GM18511 (cell line): Measurements from ENCODE around the gene TMEM258.

Experiments used
- ATAC-seq: cut with Tn5 transposase; IDR thresholded peaks from one replicate; pipeline ENCODE4 v1.9.1; 2021; ENCODE audit warnings: mild to moderate bottlenecking, moderate library complexity; ENCODE audit not compliant: unreplicated experiment

The TMEM258 gene

DNA sequence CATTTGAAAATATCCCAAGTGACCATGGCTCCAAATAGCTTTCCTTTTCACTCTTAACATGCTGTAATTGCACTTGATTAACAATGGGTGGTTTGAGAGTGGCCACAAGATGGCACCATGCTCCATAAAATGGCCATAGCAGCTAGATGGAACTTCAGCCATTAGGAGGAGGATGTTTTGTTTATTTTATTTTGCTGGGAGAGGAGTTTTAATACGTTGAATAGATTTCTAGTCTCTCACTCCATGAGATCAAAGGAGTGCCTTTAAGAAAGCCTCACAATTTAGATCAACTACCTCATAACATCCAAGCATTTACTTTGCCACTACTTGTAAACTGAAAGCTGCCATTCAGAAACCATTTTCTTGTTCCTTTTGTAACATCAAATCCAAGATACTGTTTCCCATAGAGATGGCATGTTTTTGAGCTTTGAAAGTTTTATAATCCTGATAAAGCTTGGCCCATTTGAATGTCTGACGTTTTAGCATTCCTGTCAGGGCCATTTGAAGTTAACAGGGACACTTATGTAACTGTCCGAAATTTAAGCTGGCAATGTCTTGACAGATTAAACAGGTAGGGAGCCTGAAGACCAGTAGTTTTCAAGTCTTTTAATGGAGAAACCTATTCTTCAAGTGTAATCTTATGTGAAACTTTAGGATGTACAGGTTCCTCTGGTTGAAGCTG lies 5.0 kb upstream of the TMEM258 start:
- ATAC-seq, result no peak

GRCh38 chr11:61795876-61796526 lies 3.6 kb upstream of the TMEM258 start:
- ATAC-seq, result no peak

DNA sequence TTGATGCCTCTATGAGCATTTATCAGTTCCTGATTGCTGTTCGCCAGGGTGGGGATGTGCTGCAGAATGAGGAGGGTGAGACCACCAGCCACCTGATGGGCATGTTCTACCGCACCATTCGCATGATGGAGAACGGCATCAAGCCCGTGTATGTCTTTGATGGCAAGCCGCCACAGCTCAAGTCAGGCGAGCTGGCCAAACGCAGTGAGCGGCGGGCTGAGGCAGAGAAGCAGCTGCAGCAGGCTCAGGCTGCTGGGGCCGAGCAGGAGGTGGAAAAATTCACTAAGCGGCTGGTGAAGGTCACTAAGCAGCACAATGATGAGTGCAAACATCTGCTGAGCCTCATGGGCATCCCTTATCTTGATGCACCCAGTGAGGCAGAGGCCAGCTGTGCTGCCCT lies 3.1 kb upstream of the TMEM258 start:
- no peak for ATAC-seq

GRCh38 chr11:61794579-61794978 lies 2.2 kb upstream of the TMEM258 start:
- ATAC-seq, result no peak

GRCh38 chr11:61793829-61794204 lies 1.4 kb upstream of the TMEM258 start:
- no peak for ATAC-seq

DNA sequence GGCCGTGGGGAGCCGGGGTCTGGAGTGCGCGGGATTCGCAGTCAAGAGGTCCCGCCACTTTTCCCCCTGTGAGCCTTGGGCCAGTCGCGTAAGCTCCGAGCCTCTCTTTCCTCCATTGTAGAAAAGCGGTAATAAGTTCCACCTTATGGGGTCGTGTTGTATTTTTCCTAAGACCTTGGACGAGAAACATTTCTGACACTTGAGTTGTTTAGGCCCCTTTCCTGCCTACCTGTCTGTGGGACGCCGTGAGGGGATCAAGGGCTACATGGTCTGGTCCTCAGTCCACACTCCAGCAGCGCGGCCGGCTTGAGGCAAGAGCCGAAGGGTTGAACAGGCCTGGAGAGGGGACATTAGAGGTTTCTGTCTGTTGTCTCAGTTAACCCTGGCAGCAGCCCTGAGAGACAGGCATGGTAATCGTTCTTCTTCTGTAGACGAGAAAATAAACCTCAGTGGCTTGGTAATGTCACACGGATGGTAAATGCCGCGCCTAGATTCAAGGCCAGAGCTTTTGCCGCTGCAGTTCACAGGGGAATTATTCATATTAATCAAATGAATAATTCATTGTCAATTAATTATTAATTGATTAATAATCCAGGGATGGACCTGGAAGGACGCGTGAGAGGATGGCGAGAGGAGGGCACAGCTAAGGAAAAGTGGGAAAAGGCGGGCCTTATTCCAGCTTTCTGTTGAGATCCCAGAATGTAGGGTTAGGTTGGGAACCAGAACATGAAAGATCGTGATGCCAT lies 857 bp upstream of the TMEM258 start:
- ATAC-seq, result peak; percentile 22

DNA sequence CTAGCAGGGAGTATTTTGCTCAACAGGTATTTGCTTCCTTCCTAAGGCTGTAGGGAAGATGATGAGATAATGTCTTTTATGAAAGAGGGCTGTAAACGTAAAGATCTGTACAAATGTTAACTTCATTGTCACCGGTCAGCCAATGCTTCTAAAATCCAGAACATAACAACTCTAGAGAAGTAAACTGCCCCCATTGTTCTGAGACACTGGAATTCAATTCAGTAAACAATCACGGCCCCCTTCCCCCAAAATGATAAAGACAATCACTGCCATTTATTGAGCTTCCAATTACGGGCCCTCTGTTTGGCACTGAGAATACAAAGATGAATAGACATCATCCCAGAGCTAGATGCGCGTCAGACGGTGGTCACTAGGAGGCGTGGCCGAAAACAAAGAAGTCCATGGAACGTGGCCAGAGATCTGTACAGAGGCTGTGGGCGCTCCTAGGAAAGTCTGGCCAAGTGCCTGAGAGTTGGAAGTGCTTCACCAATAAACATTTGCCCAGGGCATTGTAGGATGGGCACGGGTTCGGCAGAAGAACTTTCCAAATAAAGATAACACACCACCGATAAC lies 576 bp downstream of the TMEM258 start:
- ATAC-seq, result peak; percentile 32

DNA sequence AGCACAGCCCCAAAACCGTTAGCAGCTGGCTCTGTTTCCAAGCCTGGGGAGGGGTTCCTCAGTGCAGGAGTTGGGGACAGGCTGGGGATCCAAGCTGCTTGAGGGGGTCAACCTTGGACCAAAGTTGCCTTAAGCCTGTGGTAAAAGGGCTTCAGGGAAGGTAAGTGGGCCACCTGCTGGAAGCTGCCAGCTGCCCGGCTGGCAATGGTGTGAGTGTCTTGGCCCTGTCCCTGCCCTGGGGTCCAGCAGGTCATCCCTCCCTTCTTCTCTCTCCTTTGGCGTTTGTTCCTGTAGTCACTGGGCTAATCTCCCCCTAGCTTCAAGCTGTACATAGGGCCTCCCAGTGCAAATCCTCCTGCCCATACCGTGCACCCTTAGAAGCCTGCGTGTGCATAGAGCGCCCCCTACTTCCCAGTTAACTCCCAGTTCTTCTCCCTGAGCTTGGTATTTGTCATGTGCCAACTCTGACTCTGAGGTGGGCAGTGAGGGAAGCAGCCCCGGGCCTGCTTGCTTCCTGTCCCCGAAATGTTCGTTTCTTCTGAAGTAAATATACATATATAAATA lies 4.4 kb downstream of the TMEM258 start:
- ATAC-seq, result no peak

- no peak for ATAC-seq
These were observed 6.5 kb downstream of the TMEM258 start for GRCh38 chr11:61785837-61786402.

GRCh38 chr11:61784506-61784805 lies 7.9 kb downstream of the TMEM258 start:
- no peak for ATAC-seq

DNA sequence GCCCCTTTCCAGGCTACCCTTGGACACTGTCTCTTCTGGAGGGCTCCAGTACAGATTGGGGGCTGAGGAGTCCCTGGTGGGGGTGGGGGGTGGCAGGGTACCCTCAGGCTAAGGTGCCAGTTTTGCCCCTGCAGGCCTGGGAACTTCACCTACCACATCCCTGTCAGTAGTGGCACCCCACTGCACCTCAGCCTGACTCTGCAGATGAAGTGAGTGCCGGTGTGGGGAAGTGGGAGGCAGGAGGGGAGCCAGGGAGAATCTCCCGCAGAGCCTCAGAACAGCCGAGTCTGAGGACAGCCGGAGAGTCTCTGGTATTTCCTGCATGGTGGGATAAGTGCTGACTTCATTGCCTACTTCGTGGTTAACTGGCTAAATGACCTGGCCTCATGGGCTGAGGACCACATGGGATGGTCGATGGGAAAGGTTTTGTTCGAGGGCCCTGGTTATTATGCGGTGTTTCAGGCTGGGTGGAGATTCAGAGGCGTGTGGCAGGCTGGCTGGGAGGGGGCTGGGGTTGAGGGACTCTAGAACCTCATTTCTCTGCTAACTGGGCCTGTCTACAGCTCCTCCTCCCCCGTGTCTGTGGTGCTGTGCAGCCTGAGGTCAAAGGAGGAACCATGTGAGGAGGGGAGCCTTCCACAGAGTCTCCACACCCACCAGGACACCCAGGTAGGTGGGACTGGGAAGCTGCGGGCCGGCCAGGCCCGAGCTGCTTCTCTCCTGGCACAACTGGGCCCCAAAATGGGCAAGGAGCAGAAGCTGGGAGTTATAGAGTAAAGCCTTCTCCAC lies 8.5 kb downstream of the TMEM258 start:
- no peak for ATAC-seq

DNA sequence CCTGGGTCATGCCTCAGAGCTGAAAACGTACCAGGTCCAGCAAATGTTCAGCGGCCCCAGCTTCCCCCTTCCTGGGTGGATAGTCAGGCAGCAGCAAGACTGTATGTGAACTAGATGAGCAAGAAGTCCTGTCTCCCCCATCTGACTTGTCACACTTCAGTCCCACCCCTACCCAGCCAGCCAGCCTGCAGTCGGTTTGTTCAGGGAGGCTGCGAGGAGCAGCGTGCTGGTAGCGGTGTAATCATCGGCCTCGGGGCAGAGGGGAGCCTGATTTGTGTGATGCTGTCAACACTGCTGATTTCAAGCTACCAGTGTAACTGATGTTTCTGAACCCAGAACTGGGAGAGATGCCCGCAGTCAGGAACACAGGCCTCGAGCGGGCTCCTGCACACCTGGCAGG lies 9.6 kb downstream of the TMEM258 start:
- no peak for ATAC-seq

DNA sequence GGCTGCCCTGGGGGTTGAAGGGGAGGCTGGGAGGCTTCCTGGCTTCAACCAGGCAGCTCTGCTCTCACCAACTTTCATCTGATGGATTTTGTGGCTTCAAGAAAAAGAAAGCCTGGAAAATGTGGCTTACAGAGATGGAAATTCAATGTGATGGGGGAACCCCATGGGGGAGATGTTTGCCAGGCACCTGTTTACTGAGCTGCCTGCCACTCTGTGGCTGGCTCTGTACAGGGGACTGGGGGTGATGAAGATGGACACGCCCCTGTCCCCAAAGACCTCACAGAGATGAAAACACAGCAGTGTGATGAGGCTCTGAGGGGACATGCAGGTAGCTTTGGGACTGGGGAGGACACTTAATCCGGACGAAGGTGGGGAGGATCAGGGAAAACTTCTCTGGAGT lies 10.1 kb downstream of the TMEM258 start:
- no peak for ATAC-seq

GRCh38 chr11:61781585-61781984 lies 10.8 kb downstream of the TMEM258 start:
- no peak for ATAC-seq

- no peak for ATAC-seq
These were observed 11.7 kb downstream of the TMEM258 start for GRCh38 chr11:61780581-61781162.

DNA sequence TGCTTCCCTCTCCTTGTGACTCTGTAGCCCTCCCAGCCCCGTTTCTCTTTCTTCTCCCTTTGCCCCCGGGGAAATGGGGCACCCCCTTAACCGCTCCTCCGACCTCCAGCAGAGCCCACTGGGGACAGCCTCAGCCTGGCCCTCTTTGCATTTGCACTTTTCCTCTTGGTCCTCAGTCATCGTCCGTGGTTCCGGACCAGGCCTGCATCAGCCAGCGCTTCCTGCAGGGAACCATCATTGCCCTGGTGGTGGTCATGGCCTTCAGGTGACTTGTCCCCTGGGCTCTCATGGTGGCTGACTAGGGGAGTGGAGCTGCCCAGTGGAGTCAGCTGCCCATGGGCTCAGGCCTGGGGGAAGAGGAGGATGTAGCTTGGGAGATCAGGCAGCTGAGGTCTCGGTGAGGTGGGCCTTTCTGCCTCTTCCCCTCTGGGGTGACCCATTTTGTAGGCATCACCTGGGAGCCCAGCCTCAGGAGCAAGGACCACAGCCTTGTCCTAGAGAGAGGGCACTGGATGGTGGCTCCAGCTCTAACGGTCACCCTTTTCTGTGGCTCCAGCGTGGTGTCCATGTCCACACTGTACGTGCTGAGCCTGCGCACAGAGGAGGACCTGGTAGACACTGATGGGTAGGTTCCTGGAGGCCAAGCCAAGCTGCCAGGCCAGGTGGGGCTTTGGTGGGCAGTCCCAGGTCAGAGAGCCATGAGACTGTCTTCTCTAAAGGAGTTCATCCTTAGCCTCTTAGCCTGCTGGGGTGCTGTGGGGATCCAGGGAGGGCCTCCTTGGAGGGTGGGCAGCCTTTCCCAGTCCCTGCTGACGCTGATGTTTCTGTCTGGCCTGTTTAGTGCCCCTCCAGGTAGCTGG lies 12.5 kb downstream of the TMEM258 start:
- no peak for ATAC-seq

GRCh38 chr11:61778920-61779650 lies 13.3 kb downstream of the TMEM258 start:
- no peak for ATAC-seq

GRCh38 chr11:61778357-61778886 lies 14.0 kb downstream of the TMEM258 start:
- no peak for ATAC-seq
